Measurements from ENCODE around the gene ZNF438. TPM values are rescaled to one million over a fixed set of nuclear protein-coding genes. Genes with fewer than 3 reads are reported as not detected.

Gene ZNF438
- 1.6 to 1.9 TPM (median 1.7 TPM) in 5 replicates for total RNA-seq (2022; extraction: Qiagen RNA extraction)

DNA sequence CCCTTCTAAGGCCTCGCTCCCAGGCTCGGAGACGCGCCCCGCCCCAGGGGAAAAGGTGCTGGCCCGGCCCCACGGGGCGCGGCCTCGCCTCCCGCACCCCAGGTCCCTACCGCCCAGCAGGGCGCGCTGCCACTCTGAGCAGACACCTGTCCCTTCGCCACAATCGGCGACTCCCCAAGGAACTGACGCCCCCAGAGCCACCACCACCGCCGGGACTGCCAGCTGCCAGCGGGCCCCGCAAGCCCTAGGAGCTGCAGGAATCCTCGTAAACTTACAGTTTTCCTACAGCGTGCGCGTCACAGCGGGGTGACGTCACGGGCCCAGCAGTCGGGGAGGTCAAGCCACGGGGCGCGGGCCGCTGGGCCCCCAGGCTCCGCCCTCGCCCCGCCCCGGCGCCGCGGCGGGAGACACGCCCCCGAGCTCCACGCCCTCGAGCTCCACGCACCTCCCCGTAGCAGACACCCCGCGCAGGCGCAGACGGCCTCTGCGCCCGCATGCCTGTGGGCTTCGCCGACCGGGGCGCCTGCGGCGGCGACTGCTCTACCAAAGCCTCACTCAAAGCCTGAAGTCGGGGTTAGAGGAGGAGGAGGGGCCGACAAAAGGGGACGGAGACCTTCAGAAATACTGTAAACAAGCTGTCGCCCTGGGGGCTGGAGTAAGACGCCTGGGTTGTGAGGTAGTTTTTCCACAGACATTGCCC is at the start of gene ZNF438:
ZNF438 (minus strand) TSS at position 308 of the 700 bp plus-strand sequence. CDS start 154,831 bp downstream, outside the sequence.

